ENCODE measurements around the gene FGFR3. TPM values are rescaled to one million over a fixed set of nuclear protein-coding genes. Genes with fewer than 3 reads are reported as not detected.

The FGFR3 gene
- total and polyA plus RNA-seq, 9 of the 15 experiments (the other 6 are each of a cell fraction or from before 2014, with no cell fraction given) = 1.2 to 60.4 (median 12.7) TPM

DNA sequence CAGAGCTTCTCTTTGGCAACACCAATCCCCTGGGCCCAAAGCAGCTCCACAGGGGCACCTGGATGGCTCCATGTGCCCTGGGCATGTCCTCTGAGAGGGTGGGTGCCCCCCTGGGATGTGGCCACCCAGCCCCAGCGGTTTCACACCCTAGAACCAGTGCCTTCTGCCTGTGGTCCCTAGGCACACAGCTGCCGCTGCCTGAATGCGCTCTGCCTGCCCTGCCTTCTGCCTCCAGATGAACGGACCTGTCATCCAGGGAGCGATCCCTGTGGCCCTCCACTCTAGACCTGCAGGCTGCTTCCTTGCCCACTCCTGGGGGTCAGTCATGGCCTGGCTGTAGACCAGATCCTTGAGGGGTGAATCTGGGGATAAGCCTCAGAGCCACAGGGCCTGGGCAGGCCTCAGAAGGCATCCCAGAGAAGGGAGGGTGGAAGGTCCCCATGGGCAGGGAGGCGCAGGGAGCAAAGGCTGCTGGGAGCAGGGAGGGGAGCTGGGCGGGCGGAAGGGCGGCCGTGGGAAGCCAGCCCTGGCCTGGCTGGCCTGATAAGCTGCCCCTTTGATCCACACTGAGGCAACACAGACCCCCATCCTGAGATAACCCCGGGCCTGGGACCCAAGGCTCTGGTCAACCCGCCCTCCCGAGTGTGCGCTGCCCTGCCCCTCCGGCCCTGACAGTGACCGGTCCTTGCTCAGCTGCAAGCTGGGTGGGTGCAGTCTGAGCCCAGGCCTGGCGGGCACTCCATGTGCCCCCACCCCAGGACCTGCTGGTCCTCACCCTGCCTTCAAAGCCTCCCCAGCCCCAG is 8.1 kb upstream of the FGFR3 start (continued):
- TF ChIP-seq, protein P1, sequence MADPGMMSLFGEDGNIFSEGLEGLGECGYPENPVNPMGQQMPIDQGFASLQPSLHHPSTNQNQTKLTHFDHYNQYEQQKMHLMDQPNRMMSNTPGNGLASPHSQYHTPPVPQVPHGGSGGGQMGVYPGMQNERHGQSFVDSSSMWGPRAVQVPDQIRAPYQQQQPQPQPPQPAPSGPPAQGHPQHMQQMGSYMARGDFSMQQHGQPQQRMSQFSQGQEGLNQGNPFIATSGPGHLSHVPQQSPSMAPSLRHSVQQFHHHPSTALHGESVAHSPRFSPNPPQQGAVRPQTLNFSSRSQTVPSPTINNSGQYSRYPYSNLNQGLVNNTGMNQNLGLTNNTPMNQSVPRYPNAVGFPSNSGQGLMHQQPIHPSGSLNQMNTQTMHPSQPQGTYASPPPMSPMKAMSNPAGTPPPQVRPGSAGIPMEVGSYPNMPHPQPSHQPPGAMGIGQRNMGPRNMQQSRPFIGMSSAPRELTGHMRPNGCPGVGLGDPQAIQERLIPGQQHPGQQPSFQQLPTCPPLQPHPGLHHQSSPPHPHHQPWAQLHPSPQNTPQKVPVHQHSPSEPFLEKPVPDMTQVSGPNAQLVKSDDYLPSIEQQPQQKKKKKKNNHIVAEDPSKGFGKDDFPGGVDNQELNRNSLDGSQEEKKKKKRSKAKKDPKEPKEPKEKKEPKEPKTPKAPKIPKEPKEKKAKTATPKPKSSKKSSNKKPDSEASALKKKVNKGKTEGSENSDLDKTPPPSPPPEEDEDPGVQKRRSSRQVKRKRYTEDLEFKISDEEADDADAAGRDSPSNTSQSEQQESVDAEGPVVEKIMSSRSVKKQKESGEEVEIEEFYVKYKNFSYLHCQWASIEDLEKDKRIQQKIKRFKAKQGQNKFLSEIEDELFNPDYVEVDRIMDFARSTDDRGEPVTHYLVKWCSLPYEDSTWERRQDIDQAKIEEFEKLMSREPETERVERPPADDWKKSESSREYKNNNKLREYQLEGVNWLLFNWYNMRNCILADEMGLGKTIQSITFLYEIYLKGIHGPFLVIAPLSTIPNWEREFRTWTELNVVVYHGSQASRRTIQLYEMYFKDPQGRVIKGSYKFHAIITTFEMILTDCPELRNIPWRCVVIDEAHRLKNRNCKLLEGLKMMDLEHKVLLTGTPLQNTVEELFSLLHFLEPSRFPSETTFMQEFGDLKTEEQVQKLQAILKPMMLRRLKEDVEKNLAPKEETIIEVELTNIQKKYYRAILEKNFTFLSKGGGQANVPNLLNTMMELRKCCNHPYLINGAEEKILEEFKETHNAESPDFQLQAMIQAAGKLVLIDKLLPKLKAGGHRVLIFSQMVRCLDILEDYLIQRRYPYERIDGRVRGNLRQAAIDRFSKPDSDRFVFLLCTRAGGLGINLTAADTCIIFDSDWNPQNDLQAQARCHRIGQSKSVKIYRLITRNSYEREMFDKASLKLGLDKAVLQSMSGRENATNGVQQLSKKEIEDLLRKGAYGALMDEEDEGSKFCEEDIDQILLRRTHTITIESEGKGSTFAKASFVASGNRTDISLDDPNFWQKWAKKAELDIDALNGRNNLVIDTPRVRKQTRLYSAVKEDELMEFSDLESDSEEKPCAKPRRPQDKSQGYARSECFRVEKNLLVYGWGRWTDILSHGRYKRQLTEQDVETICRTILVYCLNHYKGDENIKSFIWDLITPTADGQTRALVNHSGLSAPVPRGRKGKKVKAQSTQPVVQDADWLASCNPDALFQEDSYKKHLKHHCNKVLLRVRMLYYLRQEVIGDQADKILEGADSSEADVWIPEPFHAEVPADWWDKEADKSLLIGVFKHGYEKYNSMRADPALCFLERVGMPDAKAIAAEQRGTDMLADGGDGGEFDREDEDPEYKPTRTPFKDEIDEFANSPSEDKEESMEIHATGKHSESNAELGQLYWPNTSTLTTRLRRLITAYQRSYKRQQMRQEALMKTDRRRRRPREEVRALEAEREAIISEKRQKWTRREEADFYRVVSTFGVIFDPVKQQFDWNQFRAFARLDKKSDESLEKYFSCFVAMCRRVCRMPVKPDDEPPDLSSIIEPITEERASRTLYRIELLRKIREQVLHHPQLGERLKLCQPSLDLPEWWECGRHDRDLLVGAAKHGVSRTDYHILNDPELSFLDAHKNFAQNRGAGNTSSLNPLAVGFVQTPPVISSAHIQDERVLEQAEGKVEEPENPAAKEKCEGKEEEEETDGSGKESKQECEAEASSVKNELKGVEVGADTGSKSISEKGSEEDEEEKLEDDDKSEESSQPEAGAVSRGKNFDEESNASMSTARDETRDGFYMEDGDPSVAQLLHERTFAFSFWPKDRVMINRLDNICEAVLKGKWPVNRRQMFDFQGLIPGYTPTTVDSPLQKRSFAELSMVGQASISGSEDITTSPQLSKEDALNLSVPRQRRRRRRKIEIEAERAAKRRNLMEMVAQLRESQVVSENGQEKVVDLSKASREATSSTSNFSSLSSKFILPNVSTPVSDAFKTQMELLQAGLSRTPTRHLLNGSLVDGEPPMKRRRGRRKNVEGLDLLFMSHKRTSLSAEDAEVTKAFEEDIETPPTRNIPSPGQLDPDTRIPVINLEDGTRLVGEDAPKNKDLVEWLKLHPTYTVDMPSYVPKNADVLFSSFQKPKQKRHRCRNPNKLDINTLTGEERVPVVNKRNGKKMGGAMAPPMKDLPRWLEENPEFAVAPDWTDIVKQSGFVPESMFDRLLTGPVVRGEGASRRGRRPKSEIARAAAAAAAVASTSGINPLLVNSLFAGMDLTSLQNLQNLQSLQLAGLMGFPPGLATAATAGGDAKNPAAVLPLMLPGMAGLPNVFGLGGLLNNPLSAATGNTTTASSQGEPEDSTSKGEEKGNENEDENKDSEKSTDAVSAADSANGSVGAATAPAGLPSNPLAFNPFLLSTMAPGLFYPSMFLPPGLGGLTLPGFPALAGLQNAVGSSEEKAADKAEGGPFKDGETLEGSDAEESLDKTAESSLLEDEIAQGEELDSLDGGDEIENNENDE (IDR thresholded peaks at IDR 0.05; ENCODE audit: low read depth, low read length) = no peak
- peak; percentile 53; the same call in 1 of the 2 replicates for TF ChIP-seq PHB2 (IDR thresholded peaks at IDR 0.05; ENCODE audit: low read depth)
- peak; percentile 60 for TF ChIP-seq KLF6 (CRISPR knock-in tag; IDR thresholded peaks at IDR 0.05; ENCODE audit: borderline replicate concordance)
- TF ChIP-seq, protein P2, sequence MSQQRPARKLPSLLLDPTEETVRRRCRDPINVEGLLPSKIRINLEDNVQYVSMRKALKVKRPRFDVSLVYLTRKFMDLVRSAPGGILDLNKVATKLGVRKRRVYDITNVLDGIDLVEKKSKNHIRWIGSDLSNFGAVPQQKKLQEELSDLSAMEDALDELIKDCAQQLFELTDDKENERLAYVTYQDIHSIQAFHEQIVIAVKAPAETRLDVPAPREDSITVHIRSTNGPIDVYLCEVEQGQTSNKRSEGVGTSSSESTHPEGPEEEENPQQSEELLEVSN (IDR thresholded peaks at IDR 0.05; ENCODE audit: borderline replicate concordance in 1 of 2, extremely low read depth in 1 of 2, insufficient read depth in 1 of 2, insufficient read length in 1 of 2, low read depth in 1 of 2, low read length in 1 of 2, poor library complexity in 1 of 2, severe bottlenecking in 1 of 2) = no peak
- TF ChIP-seq NCOA6 (IDR thresholded peaks at IDR 0.05) = no peak
- TF ChIP-seq TGIF2 (CRISPR knock-in tag; IDR thresholded peaks at IDR 0.05) = no peak
- TF ChIP-seq, protein P3, sequence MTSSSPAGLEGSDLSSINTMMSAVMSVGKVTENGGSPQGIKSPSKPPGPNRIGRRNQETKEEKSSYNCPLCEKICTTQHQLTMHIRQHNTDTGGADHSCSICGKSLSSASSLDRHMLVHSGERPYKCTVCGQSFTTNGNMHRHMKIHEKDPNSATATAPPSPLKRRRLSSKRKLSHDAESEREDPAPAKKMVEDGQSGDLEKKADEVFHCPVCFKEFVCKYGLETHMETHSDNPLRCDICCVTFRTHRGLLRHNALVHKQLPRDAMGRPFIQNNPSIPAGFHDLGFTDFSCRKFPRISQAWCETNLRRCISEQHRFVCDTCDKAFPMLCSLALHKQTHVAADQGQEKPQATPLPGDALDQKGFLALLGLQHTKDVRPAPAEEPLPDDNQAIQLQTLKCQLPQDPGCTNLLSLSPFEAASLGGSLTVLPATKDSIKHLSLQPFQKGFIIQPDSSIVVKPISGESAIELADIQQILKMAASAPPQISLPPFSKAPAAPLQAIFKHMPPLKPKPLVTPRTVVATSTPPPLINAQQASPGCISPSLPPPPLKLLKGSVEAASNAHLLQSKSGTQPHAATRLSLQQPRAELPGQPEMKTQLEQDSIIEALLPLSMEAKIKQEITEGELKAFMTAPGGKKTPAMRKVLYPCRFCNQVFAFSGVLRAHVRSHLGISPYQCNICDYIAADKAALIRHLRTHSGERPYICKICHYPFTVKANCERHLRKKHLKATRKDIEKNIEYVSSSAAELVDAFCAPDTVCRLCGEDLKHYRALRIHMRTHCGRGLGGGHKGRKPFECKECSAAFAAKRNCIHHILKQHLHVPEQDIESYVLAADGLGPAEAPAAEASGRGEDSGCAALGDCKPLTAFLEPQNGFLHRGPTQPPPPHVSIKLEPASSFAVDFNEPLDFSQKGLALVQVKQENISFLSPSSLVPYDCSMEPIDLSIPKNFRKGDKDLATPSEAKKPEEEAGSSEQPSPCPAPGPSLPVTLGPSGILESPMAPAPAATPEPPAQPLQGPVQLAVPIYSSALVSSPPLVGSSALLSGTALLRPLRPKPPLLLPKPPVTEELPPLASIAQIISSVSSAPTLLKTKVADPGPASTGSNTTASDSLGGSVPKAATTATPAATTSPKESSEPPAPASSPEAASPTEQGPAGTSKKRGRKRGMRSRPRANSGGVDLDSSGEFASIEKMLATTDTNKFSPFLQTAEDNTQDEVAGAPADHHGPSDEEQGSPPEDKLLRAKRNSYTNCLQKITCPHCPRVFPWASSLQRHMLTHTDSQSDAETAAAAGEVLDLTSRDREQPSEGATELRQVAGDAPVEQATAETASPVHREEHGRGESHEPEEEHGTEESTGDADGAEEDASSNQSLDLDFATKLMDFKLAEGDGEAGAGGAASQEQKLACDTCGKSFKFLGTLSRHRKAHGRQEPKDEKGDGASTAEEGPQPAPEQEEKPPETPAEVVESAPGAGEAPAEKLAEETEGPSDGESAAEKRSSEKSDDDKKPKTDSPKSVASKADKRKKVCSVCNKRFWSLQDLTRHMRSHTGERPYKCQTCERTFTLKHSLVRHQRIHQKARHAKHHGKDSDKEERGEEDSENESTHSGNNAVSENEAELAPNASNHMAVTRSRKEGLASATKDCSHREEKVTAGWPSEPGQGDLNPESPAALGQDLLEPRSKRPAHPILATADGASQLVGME (CRISPR knock-in tag; IDR thresholded peaks at IDR 0.05) = no peak
- no peak for TF ChIP-seq DIDO1 (tag; IDR thresholded peaks at IDR 0.05; ENCODE audit: low read depth)
